ENCODE data around the gene MATK. TPM values are rescaled to one million over a fixed set of nuclear protein-coding genes. Genes with fewer than 3 reads are reported as not detected.
A peak's percentile ranks its signal among the peaks of the same experiment; 100 is the strongest.

MATK gene
- total RNA-seq, 3 donors from 2014 or later, result 2.2 to 3.6 (median 2.4) TPM

DNA sequence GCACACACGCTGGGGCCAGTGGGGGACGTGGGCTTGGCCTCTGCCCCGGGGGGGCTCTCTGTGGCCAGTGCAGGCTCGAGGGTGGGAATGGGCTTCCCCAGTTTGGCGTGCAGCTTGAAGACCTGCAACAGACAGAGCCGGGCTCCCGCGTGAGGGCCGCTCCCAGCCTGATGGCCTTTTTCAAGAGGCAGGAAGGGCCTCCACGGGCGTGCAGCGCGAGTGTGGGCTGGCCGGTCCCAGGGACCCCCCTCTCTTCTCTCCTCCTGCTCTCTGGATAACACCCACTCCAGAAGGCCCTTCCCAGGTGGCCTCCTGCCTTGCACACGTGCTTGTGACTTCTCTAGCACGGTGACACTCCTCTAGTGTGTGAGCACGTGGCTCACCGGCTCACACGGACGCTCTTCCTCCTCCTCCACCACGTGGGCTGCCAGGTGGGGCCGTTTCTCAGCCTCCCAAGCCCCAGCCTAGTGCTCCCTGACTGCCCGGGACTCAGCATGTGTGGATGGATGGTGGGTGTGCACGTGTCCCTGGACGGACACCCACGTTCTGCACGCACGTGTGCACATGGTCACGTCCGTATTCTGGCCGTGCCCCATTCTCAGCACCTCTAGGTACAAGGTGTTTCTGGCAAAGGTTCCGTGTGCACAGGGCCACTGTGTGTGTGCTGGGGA, 39.2 kb upstream of the MATK start:
- H3K36me3 ChIP-seq (ENCODE audit: low read depth), result no peaks in the 10 kb centered on the region
- no peak for DNase-seq
- no peak overlapping the region for H3K4me3 ChIP-seq
- H3K4me1 ChIP-seq (ENCODE audit: low read depth), result no peaks in the 10 kb centered on the region
- no peak for ATAC-seq
- TF ChIP-seq, protein P1, sequence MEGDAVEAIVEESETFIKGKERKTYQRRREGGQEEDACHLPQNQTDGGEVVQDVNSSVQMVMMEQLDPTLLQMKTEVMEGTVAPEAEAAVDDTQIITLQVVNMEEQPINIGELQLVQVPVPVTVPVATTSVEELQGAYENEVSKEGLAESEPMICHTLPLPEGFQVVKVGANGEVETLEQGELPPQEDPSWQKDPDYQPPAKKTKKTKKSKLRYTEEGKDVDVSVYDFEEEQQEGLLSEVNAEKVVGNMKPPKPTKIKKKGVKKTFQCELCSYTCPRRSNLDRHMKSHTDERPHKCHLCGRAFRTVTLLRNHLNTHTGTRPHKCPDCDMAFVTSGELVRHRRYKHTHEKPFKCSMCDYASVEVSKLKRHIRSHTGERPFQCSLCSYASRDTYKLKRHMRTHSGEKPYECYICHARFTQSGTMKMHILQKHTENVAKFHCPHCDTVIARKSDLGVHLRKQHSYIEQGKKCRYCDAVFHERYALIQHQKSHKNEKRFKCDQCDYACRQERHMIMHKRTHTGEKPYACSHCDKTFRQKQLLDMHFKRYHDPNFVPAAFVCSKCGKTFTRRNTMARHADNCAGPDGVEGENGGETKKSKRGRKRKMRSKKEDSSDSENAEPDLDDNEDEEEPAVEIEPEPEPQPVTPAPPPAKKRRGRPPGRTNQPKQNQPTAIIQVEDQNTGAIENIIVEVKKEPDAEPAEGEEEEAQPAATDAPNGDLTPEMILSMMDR (IDR thresholded peaks at IDR 0.05), result no peak
- H3K9me3 ChIP-seq, result no peaks in the 10 kb centered on the region
- intact Hi-C loops (cut with DNase I, micrococcal nuclease), result no loop called here

DNA sequence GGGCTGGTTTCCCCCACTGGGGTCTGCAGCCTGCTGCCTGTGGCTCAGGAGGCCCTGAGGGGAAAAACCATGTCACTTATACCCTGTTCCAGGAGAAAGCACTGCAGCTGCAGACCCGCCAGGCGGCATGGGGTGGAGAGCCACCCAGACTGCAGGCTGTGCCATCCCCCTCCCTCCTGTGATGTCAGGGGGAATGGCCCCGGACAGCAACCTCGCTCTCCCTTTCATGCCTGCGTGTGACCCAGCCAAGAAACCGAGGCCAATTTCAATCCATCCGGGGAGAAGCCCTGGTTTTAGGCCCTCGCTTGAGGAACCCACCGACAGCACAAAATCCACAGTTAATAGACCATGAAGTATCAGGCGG, 37.2 kb upstream of the MATK start:
- intact Hi-C loops (cut with DNase I, micrococcal nuclease), result no loop called here
- Histone ChIP-seq H3K9me3 (no peaks in the 10 kb centered on the region), H3K4me3 (no peak overlapping the region), H3K4me1 (ENCODE audit: low read depth) (no peaks in the 10 kb centered on the region), H3K36me3 (ENCODE audit: low read depth) (no peaks in the 10 kb centered on the region)
- ATAC-seq (no peak), DNase-seq (no peak)
- TF ChIP-seq, protein P1 (IDR thresholded peaks at IDR 0.05), result no peak

DNA sequence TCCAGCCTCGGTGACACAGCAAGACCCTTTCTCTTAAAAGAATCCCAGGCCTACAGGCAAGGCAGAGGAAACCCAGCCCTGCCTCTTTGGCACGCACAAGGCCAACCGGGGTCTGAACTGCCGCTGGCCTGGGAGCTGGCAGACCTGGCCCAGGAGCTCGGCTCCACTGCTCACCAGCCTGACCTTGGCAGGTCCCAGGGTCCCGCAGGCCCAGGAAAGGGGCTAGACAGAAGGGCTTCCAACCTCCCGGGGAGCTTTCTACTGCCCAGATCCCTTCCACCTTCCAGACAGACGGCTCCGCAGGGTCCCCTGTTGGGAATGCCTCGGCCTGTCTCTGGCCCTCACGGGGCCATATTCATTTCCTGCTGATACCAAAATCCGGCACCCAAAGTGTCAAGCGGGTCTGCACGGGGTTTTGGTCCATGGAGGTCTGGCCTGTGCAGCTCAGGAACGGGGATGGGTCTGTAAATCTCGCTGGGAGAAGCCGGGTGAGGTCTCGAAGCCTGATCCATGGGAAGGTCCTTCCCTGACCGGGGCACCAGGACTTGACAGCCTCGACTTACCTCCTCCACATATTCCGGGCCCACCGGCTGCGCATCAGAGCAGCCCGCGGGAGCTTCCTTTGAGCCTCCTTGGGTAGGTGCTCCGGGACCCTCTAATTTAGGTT, 36.6 kb upstream of the MATK start:
- Histone ChIP-seq H3K9me3 (no peaks in the 10 kb centered on the region), H3K4me1 (ENCODE audit: low read depth) (no peaks in the 10 kb centered on the region), H3K4me3 (no peak overlapping the region), H3K36me3 (ENCODE audit: low read depth) (no peaks in the 10 kb centered on the region)
- intact Hi-C loops (cut with DNase I, micrococcal nuclease), result no loop called here
- ATAC-seq, result no peak
- no peak for DNase-seq
- TF ChIP-seq, protein P1 (IDR thresholded peaks at IDR 0.05), result no peak

DNA sequence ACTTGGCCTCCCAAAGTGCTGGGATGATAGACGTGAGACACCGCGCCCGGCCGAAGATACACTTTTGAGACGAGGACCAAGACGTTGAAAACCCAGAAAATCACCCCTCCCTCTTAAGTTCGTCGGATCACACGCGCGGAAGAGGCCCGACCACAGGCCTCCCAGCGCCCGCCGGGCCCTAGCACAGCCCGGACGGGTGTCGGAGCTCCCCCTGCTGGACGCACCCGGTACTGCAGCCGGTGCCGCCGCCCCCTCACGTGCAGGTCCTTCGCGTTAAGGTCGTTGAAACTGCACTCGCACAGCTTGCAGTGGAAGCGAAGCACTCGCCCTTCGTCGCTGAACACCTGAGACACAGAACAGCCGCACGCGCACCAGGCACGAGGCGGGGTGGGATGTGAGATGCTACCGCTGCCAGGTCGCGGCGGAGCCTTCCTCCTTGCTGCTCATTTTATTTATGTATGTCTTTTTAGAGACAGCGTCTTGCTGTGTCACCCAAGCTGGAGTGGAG, 35.7 kb upstream of the MATK start:
- H3K4me3 ChIP-seq, result no peak overlapping the region
- no peaks in the 10 kb centered on the region for H3K9me3 ChIP-seq
- H3K36me3 ChIP-seq (ENCODE audit: low read depth), result no peaks in the 10 kb centered on the region
- peak; percentile 95 for ATAC-seq
- intact Hi-C loops (cut with DNase I, micrococcal nuclease), result no loop called here
- TF ChIP-seq, protein P1 (IDR thresholded peaks at IDR 0.05), result peak; percentile 99
- H3K4me1 ChIP-seq (ENCODE audit: low read depth), result no peaks in the 10 kb centered on the region
- DNase-seq, result peak; percentile 82 to 87 (median 84)

DNA sequence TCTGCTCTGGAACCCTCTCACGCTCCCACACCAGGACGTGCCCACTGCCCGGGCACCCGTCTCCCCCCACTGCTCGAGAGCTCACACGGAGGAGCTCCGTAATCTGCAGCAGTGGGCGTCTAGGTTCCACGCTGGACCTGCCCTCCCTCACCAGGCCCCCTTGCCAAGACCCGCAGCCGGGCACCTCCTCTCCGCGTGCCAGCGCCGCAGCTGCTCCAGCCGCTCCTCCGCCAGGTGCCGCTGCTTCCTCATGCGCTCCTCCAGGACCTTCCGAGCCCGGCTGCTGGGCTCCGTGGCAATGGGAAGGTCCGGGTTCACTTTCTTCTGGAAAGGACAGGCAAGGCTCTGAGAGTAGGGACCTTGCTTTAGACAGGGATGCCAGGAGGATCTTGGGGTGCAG, 35.0 kb upstream of the MATK start:
- ATAC-seq (no peak), DNase-seq (no peak)
- TF ChIP-seq, protein P1 (IDR thresholded peaks at IDR 0.05), result no peak
- Histone ChIP-seq H3K4me1 (ENCODE audit: low read depth) (no peaks in the 10 kb centered on the region), H3K9me3 (no peaks in the 10 kb centered on the region), H3K4me3 (no peak overlapping the region), H3K36me3 (ENCODE audit: low read depth) (no peaks in the 10 kb centered on the region)
- intact Hi-C loops (cut with DNase I, micrococcal nuclease), result no loop called here
